Esophagus squamous epithelium (tissue), 4 donors: ENCODE data around the gene TMEM145.

Source experiments
- POLR2A ChIP-seq, 4 donors: fragments of 450-650 bp; IDR thresholded peaks; one replicate each; pipeline ENCODE4 v1.6.1; 2017; ENCODE audit warnings: antibody characterized with exemption in 4 of 4, mild to moderate bottlenecking in 4 of 4, moderate library complexity in 3 of 4
- TF ChIP-seq, protein P1 (sequence below), 6 experiments: fragments of 450-650 bp in 4 of 6; fragments of 200-600 bp in 2 of 6; sonication (generic) in 2 of 6; IDR thresholded peaks; one replicate each; pipeline ENCODE4 v1.5.1; 2016 to 2019; ENCODE audit warnings: antibody characterized with exemption in 6 of 6, mild to moderate bottlenecking in 4 of 6, moderate library complexity in 4 of 6

DNA sequence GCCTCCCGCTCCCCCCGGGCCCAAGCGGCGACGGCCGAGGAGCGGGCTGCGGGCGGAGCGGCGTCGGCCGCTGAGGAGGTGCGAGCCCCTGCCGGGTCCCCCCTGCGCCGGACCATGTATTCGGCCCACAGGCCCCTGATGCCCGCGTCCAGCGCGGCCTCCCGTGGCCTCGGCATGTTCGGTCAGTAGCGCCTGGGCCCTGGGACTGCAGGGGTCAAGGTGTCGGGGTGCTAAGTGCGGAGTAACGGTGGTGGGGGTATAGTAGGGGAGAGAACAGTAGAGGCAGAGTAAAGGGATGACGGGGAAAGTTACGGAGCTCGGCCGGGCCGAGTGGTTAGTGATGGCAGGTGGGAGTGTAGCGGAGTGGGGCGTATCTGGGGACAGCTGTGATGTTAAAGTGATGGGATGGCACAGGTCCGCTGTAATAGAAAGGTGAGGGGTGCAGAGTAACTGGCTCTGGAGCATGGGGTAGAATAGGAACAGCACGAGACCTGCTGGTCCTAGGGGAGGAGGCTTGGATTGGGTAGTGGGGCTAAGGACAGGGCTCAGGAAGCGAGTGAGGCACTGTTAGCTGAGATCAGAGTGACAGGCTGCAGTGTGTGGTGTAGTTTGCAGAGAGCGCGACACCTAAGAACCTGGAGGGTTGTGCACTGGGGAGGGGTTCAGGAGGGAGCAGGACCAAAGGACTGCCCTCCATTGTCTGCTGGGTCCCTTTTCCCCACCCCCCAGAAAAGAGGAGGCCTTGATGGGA is 28.3 kb upstream of the TMEM145 start:
- TF ChIP-seq, protein P1, sequence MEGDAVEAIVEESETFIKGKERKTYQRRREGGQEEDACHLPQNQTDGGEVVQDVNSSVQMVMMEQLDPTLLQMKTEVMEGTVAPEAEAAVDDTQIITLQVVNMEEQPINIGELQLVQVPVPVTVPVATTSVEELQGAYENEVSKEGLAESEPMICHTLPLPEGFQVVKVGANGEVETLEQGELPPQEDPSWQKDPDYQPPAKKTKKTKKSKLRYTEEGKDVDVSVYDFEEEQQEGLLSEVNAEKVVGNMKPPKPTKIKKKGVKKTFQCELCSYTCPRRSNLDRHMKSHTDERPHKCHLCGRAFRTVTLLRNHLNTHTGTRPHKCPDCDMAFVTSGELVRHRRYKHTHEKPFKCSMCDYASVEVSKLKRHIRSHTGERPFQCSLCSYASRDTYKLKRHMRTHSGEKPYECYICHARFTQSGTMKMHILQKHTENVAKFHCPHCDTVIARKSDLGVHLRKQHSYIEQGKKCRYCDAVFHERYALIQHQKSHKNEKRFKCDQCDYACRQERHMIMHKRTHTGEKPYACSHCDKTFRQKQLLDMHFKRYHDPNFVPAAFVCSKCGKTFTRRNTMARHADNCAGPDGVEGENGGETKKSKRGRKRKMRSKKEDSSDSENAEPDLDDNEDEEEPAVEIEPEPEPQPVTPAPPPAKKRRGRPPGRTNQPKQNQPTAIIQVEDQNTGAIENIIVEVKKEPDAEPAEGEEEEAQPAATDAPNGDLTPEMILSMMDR (IDR thresholded peaks at IDR 0.05) = no peak
- no peak for TF ChIP-seq POLR2A (IDR thresholded peaks at IDR 0.05)
